Stomach smooth muscle (tissue), 2 donors: ENCODE data around the gene CYP46A1.

Experiments used
- H3K27ac ChIP-seq: one replicate; pipeline ENCODE4 v1.7.0; 2013; ENCODE audit warnings: mild to moderate bottlenecking, low read length, inconsistent platforms
- H3K27me3 ChIP-seq, 2 donors: one replicate each; pipeline ENCODE4 v1.7.0; 2013; ENCODE audit warnings: low read length in 2 of 2; ENCODE audit not compliant: insufficient read depth in 2 of 2, control insufficient read depth in 1 of 2
- H3K36me3 ChIP-seq, 2 donors: one replicate each; pipeline ENCODE4 v1.7.0; 2013; ENCODE audit warnings: low read length in 2 of 2; ENCODE audit not compliant: control insufficient read depth in 2 of 2, insufficient read depth in 2 of 2
- H3K4me1 ChIP-seq: one replicate; pipeline ENCODE4 v1.7.0; 2013; ENCODE audit warnings: low read length; ENCODE audit not compliant: control insufficient read depth, insufficient read depth
- H3K4me3 ChIP-seq, 2 donors: one replicate each; pipeline ENCODE4 v1.7.0; 2013; ENCODE audit warnings: low read length in 2 of 2
- H3K9ac ChIP-seq, 2 donors: one replicate each; pipeline ENCODE4 v1.7.0; 2013; ENCODE audit warnings: low read length in 2 of 2, mild to moderate bottlenecking in 1 of 2
- H3K9me3 ChIP-seq, 2 donors: one replicate each; pipeline ENCODE4 v1.7.0; 2013; ENCODE audit warnings: low read length in 2 of 2; ENCODE audit not compliant: control insufficient read depth in 2 of 2
- donor health status: healthy.
- donor health status: Pancreatic carcinoma.

CYP46A1 gene

GRCh38 chr14:99647411-99647810, 36.7 kb upstream of the CYP46A1 start:
- Histone ChIP-seq H3K36me3 (no peaks in the 10 kb centered on the region), H3K4me1 (peaks cover 15% of the 10 kb centered on the region), H3K4me3 (no peak overlapping the region), H3K9ac (no peak overlapping the region), H3K9me3 (no peaks in the 10 kb centered on the region), H3K27ac (no peak overlapping the region), H3K27me3 (peaks cover 0 to 4% of the 10 kb centered on the region in 2 donors)

- no peak overlapping the region for H3K27ac ChIP-seq
Observed at GRCh38 chr14:99648027-99648784, 35.9 kb upstream of the CYP46A1 start.

GRCh38 chr14:99649219-99649618, 34.9 kb upstream of the CYP46A1 start:
- Histone ChIP-seq H3K27me3 (peaks cover 0 to 4% of the 10 kb centered on the region in 2 donors), H3K36me3 (no peaks in the 10 kb centered on the region), H3K4me3 (no peak overlapping the region), H3K4me1 (peaks cover 18% of the 10 kb centered on the region), H3K9me3 (no peaks in the 10 kb centered on the region), H3K27ac (no peak overlapping the region), H3K9ac (no peak overlapping the region)

More at GRCh38 chr14:99648027-99648784, 35.9 kb upstream of the CYP46A1 start:
- Histone ChIP-seq H3K4me1 (peaks cover 15% of the 10 kb centered on the region), H3K9ac (no peak overlapping the region), H3K9me3 (no peaks in the 10 kb centered on the region), H3K27me3 (peaks cover 0 to 4% of the 10 kb centered on the region in 2 donors), H3K36me3 (no peaks in the 10 kb centered on the region), H3K4me3 (no peak overlapping the region)

GRCh38 chr14:99649643-99650042, 34.5 kb upstream of the CYP46A1 start:
- no peak overlapping the region for H3K9ac ChIP-seq
- H3K27me3 ChIP-seq = peaks cover 0 to 4% of the 10 kb centered on the region in 2 donors
- H3K9me3 ChIP-seq = no peaks in the 10 kb centered on the region
- no peak overlapping the region for H3K4me3 ChIP-seq
- no peak overlapping the region for H3K27ac ChIP-seq
- H3K36me3 ChIP-seq = no peaks in the 10 kb centered on the region
- H3K4me1 ChIP-seq = peaks cover 21% of the 10 kb centered on the region

- H3K27ac ChIP-seq = no peak overlapping the region
- H3K9me3 ChIP-seq = no peaks in the 10 kb centered on the region
- peaks cover 0 to 4% of the 10 kb centered on the region in 2 donors for H3K27me3 ChIP-seq
- no peak overlapping the region for H3K4me3 ChIP-seq
- H3K9ac ChIP-seq = no peak overlapping the region
- H3K4me1 ChIP-seq = peaks cover 17% of the 10 kb centered on the region
- no peaks in the 10 kb centered on the region for H3K36me3 ChIP-seq
Observed at GRCh38 chr14:99650189-99650588, 33.9 kb upstream of the CYP46A1 start.

- no peaks in the 10 kb centered on the region for H3K9me3 ChIP-seq
- H3K9ac ChIP-seq = no peak overlapping the region
- H3K27ac ChIP-seq = no peak overlapping the region
- H3K4me3 ChIP-seq = no peak overlapping the region
- no peaks in the 10 kb centered on the region for H3K36me3 ChIP-seq
- H3K4me1 ChIP-seq = peaks cover 8% of the 10 kb centered on the region
- H3K27me3 ChIP-seq = no peaks in the 10 kb centered on the region
Observed at GRCh38 chr14:99651953-99652746, 31.9 kb upstream of the CYP46A1 start.

- no peak overlapping the region for H3K4me3 ChIP-seq
- H3K36me3 ChIP-seq = no peaks in the 10 kb centered on the region
- H3K4me1 ChIP-seq = peaks cover 8% of the 10 kb centered on the region
- no peak overlapping the region for H3K9ac ChIP-seq
- peaks cover 6 to 7% of the 10 kb centered on the region in 2 donors for H3K27me3 ChIP-seq
- H3K9me3 ChIP-seq = no peaks in the 10 kb centered on the region
- H3K27ac ChIP-seq = peak overlapping the region; percentile 6
Observed at GRCh38 chr14:99654235-99654985, 29.7 kb upstream of the CYP46A1 start.

GRCh38 chr14:99655521-99655920, 28.6 kb upstream of the CYP46A1 start:
- peaks cover 12 to 15% of the 10 kb centered on the region in 2 donors for H3K27me3 ChIP-seq
- H3K36me3 ChIP-seq = no peaks in the 10 kb centered on the region
- peaks cover 15% of the 10 kb centered on the region for H3K4me1 ChIP-seq
- no peak overlapping the region for H3K4me3 ChIP-seq
- H3K9me3 ChIP-seq = no peaks in the 10 kb centered on the region
- H3K27ac ChIP-seq = no peak overlapping the region
- no peak overlapping the region for H3K9ac ChIP-seq

GRCh38 chr14:99656171-99656570, 27.9 kb upstream of the CYP46A1 start:
- Histone ChIP-seq H3K4me3 (no peak overlapping the region), H3K27ac (no peak overlapping the region), H3K27me3 (peaks cover 17 to 21% of the 10 kb centered on the region in 2 donors), H3K36me3 (no peaks in the 10 kb centered on the region), H3K9ac (no peak overlapping the region), H3K9me3 (no peaks in the 10 kb centered on the region), H3K4me1 (peaks cover 15% of the 10 kb centered on the region)

- H3K36me3 ChIP-seq = peaks cover 0 to 2% of the 10 kb centered on the region in 2 donors
- H3K27ac ChIP-seq = no peak overlapping the region
- no peak overlapping the region for H3K4me3 ChIP-seq
- no peak overlapping the region for H3K9ac ChIP-seq
- H3K27me3 ChIP-seq = peaks cover 25 to 28% of the 10 kb centered on the region in 2 donors
- peaks cover 15% of the 10 kb centered on the region for H3K4me1 ChIP-seq
- no peaks in the 10 kb centered on the region for H3K9me3 ChIP-seq
Observed at GRCh38 chr14:99657645-99658155, 26.4 kb upstream of the CYP46A1 start.
